ENCODE data around the gene PPP1CB.

Gene PPP1CB

GRCh38 chr2:28745876-28746275 is 5.8 kb upstream of the PPP1CB start:
- no peak for FAIRE-seq

GRCh38 chr2:28746429-28747111 is 5.1 kb upstream of the PPP1CB start:
- FAIRE-seq: no peak

DNA sequence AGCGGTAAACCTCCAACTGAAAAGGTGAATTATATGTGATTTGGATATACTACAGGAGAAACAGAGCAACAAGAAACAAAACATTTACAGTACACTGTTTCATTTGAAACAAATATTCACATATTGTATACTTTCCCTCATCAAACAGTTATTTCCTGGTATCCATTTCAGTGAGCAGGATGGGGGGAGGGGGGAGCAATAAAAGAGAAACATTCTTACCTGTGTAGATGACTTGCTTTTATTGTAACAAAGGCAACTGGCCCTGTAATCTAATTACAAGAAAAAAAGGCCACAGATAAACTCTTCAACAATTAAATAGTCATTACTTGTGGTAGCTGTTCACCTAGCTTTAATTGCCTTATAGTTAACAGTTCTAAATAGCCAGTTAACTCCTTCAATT is 3.9 kb upstream of the PPP1CB start:
- peak; percentile 30 for FAIRE-seq

- no peak for FAIRE-seq
Observed at GRCh38 chr2:28748176-28748575, 3.5 kb upstream of the PPP1CB start.

DNA sequence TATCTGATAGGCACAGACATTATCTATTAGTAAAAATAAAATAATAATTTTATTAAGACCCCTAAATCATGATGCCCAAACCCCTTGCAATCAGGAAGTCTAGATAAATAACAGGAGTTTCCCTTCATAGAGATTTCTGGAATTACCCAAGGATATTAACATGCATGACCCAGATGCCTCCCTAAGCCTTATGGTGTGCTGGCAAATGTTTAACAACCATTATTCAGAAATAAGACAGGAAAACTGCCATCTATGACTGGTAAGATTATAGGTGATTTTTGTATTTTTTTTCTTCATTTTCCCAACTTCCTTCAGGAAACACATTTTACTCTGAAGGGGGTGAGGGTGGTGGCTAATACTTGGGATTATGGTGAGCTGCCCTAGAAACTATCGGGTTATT is 2.7 kb upstream of the PPP1CB start:
- no peak for FAIRE-seq

DNA sequence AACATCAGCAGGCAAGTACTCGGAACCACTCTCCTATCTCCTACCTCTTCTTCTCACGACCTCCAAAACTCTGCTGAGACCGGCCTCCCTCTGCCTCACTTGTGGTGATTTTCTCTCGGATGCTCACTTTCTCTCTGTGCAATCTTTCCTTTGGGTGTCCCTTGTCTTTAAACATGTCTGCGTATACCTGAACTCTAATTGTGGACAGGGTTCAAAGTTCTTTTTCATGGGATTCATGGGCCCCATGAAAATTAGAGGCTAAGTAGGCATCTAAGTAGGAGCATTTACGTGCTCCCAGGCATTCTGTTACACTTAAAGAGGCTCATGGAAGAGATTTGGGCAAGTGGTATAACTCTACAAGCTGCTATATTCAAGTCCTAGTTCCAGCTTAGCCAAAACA is 2.1 kb upstream of the PPP1CB start:
- FAIRE-seq: no peak

- FAIRE-seq: no peak
Observed at GRCh38 chr2:28750316-28751251, 1.0 kb upstream of the PPP1CB start.

- no peak for FAIRE-seq
Observed at GRCh38 chr2:28751956-28752630, 463 bp downstream of the PPP1CB start.

DNA sequence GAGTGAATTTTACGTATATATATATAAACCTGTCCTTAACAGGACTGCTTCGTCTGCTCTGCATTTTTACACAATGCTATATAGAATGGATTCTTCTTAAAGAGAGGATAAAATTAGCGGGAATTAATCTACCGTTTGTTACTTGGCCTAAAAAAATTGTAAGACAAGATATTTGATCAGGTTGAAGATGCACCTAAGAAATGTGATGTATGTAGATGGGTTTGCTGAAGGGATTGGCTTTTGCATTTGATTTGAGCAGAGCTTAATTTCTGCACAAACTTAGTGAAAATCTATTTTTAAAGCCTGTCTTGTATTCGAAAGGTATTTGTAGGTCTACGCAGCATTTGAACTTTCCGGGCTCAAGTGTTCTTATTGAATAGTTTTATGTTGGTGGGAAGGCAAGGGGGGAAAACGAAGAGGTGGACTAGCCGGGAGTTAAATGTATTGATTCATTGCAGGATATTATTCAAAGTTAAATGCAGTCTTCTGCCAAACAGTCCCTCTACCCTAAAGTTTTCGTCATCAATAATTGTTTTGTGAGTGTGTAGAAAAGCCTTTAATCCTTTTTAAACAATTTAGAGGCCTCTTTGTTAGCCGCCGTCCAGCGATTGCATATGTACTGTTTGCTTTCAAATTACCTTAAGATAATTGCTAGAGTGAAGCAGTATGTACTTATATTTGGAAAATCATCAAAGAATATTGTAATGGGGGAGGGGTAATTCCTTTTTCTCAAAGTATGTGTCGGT is 1.2 kb downstream of the PPP1CB start:
- FAIRE-seq: no peak

DNA sequence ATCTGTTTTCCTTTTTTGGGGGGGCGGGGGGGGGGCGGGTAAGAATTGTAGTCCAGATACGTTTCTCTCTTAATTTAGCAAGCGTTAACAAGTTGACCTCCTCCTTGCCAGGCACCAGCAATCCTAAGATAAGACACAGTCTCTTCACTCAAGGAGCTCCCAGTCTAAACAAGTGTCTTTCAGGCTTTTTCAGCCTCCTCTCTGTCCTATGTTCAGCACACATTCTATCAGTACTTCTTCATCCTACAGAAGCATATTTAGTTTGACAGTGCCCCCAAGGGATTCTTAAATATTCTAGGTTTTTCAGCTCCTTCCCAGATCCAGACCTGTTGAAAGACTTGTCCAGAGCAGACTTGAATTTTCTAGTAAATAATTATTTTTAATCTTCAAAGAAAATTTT is 2.7 kb downstream of the PPP1CB start:
- FAIRE-seq: no peak

GRCh38 chr2:28755421-28755820 is 3.8 kb downstream of the PPP1CB start:
- FAIRE-seq: no peak

DNA sequence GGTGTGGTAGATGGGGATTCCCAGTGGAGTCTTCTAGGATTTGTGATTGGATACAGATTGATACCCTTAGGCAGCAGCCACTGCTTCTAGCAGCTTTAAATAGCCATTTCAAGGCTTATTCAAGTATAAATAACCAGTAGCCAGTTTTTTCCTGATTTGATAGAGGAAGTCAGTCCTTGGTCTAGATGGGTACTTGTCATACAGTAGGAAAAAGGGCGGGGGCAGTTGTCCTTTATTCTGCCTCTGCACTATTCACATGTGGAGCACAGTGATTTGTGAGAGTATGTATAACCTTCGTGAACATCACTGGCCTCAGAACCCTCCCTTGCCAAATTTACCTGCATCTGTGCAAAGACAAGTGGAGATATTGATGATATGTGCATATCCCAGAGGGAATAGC is 6.8 kb downstream of the PPP1CB start:
- FAIRE-seq: no peak

DNA sequence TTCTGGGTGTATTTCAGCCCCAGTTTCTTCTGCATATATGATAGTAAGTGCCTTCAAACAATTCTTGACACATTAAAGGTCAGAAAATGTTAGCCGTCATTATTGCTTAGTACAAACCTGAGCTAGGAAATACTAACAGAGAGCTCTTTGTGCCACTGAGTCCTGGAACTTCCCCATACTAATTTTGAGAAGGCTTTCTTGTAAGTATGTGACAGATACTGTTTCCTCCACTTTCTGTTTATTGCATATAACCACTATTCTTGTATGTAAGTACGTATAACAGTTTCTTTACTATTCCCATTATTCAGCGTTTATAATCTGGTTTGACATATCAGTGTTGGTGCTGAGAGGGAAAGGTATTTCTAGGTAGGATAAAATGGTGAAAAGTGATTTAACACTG is 9.8 kb downstream of the PPP1CB start:
- no peak for FAIRE-seq

DNA sequence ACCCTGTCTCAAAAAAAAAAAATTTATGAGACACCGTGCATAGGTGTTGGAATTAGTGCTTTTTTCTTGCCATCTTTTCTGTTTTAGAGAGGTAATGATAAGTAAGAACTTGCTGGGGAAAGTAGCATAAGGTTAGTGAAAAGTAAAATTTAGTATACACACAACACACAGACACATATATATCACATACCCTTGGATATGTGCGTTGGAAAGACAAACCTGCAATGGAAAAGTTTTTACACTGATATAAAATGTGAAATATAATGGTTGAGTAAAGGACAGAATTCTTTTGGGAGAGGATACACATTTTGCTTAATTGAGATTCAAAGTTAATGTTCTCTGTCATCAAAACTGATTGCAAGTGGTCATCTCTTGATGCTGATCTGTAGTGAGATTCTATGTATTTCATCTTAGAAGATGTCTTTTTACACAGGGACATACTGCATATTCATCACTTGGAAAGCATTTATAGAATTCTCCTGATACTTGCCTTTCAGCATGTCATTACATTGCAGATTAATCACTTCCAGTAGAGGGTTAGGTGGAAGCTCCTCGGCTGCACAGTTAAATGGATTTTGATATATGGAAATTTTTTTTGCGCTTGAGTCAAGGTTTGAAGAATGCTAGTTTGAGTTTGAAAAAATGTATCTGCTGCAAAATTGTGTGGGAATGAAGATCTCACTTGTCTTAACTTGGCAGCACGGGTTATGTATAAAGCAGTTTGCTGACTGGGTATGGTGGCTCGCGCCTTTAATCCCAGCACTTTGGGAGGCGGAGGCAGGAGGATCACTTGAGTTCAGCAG is 13.5 kb downstream of the PPP1CB start:
- FAIRE-seq: no peak

GRCh38 chr2:28766070-28766469 is 14.4 kb downstream of the PPP1CB start:
- no peak for FAIRE-seq

DNA sequence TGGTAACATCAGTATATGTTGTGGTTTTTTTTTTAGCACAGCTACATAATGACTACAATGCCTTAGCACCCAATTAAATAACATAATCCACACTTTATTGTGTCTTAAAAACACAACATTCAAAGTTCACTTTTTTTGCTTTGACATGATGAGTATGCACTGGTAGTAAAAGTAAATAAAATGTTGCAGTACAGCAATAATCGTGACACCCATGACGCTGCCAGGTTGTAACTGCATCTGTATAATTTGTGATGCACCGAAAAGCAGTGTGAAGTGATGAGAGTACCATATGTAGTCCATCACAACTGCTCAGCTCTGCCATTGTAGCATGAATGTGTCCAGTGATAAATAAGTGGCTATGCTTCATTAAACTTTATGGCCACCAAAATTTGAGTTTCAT is 15.7 kb downstream of the PPP1CB start:
- FAIRE-seq: peak; percentile 17

GRCh38 chr2:28768422-28768821 is 16.8 kb downstream of the PPP1CB start:
- no peak for FAIRE-seq

DNA sequence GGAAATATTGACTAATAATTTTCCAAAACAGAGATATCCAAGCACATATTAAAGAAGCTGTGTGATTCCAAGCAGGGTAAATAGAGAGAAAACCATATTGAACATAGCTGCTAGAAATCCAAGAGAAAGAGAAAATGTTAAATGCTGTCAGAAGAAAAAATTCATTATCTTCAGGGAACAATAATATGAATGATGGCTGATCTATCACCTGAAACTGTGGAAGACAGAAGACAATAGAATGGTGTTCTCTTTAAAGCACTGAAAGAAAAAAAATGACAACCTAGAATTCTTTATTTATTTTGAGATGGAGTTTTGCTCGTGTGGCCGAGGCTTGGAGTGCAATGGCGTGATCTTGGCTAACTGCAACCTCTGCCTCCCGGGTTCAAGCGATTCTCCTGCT is 17.3 kb downstream of the PPP1CB start:
- FAIRE-seq: no peak

GRCh38 chr2:28772351-28772750 is 20.7 kb downstream of the PPP1CB start:
- FAIRE-seq: no peak

DNA sequence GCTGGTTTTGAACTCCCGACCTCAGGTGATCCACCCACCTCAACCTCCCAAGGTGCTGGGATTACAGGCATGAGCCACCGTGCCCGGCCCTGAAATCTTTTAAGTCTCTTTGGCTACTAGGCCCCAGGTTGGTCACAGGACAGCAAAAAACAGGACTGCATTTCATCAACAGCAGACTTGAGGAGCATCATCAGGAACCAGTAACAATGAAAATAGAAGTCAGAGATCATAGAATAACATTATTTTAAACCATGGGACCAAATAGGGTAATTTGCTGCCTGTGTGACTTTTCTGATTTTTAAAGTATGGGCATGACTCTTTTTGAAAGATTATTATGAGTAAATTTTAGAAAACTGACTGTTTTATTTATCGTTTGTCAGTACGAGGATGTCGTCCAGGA is 24.8 kb downstream of the PPP1CB start:
- FAIRE-seq: no peak

DNA sequence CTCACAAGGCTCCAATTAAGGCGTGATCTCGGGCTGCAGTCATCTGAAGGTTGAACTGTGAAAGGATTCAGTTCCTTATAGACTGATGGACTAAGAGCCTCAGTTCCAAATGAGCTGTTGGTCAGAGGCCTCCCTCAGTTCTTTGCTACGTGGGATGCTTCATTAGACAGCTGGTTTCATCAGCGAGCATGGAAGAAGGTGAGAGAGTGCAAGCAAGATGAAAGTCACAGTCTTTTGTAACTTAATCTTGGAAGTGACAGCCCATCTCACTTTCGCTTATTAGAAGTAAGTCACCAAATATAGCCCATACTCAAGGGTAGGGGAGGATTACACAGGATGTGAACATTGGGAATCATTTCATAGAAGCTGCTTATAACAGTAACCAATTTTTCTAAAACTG is 26.8 kb downstream of the PPP1CB start:
- FAIRE-seq: no peak

DNA sequence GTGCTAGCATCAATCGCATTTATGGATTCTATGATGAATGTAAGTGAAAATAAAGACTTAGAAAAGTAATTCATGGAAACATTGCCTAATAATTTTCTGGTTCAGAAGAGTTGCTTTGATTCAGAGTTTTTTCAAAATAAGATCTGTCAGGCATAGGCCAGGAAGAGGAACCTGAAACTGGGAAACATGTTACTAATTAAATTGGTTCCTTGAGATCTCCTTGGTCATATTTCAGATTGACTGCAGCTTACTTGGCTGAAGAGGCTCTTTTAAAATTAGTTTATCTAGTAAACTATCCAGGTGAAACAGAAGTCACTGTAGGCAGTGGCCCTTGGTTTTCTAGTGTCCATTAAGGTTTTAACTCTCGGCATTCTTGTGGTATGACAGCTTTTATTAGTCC is 27.4 kb downstream of the PPP1CB start:
- no peak for FAIRE-seq

Measured in islet of Langerhans (tissue), 1 donor.